Skeletal muscle satellite cell (primary cell): ENCODE results near the gene RPL7L1.

ENCODE experiments used
- H3K27me3 ChIP-seq: 2 replicates; pipeline ENCODE4 v1.7.0; 2013; ENCODE audit warnings: low read length; ENCODE audit not compliant: control insufficient read depth, insufficient read depth
- H3K36me3 ChIP-seq: 2 replicates; pipeline ENCODE4 v1.7.0; 2013; ENCODE audit warnings: mild to moderate bottlenecking, control low read depth, low read length; ENCODE audit not compliant: insufficient read depth
- H3K4me1 ChIP-seq: 2 replicates; pipeline ENCODE4 v1.7.0; 2013; ENCODE audit warnings: low read length; ENCODE audit not compliant: control insufficient read depth, insufficient read depth
- H3K4me2 ChIP-seq: 2 replicates; pipeline ENCODE4 v1.7.0; 2013; ENCODE audit warnings: mild to moderate bottlenecking, low read length
- H3K4me3 ChIP-seq: 2 replicates; pipeline ENCODE4 v1.7.0; 2013; ENCODE audit warnings: low read length
- H3K9ac ChIP-seq: 2 replicates; pipeline ENCODE4 v1.7.0; 2013; ENCODE audit warnings: mild to moderate bottlenecking, low read depth, low read length, moderate library complexity
- H3K9me3 ChIP-seq: replicated peaks from 2 replicates; pipeline ENCODE4 v1.7.0; 2013; ENCODE audit warnings: mild to moderate bottlenecking, control low read depth, low read length

RPL7L1 gene

GRCh38 chr6:42915732-42916131 lies 36.3 kb downstream of the RPL7L1 start, which contains the start of gene PTCRA:
Gene PTCRA, plus strand, starts transcription at chr6:42916053. Its CDS starts 17 bp downstream, at chr6:42916070.
- no peak within 1 kb of the TSS for H3K9ac ChIP-seq
- H3K4me2 ChIP-seq: no peak within 1 kb of the TSS
- H3K4me1 ChIP-seq: peaks cover 12% of the 10 kb centered on the region
- H3K27me3 ChIP-seq: peaks cover 4% of the 10 kb centered on the region
- H3K4me3 ChIP-seq: no peak within 1 kb of the TSS
- no peaks in the 10 kb centered on the region for H3K36me3 ChIP-seq
- H3K9me3 ChIP-seq: no peaks in the 10 kb centered on the region

- Histone ChIP-seq H3K4me3 (no peak overlapping the region), H3K4me2 (no peak overlapping the region), H3K27me3 (peaks cover 4% of the 10 kb centered on the region), H3K9me3 (no peaks in the 10 kb centered on the region), H3K9ac (no peak overlapping the region), H3K4me1 (peaks cover 12% of the 10 kb centered on the region), H3K36me3 (no peaks in the 10 kb centered on the region)
Observed at GRCh38 chr6:42916288-42916687, 36.9 kb downstream of the RPL7L1 start.

- H3K36me3 ChIP-seq: no peaks in the 10 kb centered on the region
- peaks cover 11% of the 10 kb centered on the region for H3K4me1 ChIP-seq
- H3K4me2 ChIP-seq: no peak overlapping the region
- no peak overlapping the region for H3K4me3 ChIP-seq
- no peak overlapping the region for H3K9ac ChIP-seq
- no peaks in the 10 kb centered on the region for H3K9me3 ChIP-seq
- no peaks in the 10 kb centered on the region for H3K27me3 ChIP-seq
Observed at GRCh38 chr6:42921801-42922200, 42.4 kb downstream of the RPL7L1 start.

GRCh38 chr6:42923666-42924065 lies 44.2 kb downstream of the RPL7L1 start:
- Histone ChIP-seq H3K9ac (no peak overlapping the region), H3K4me2 (no peak overlapping the region), H3K27me3 (no peaks in the 10 kb centered on the region), H3K9me3 (no peaks in the 10 kb centered on the region), H3K4me3 (no peak overlapping the region), H3K36me3 (no peaks in the 10 kb centered on the region), H3K4me1 (peaks cover 16% of the 10 kb centered on the region)

GRCh38 chr6:42925248-42925857 lies 45.9 kb downstream of the RPL7L1 start:
- Histone ChIP-seq H3K4me3 (no peak overlapping the region), H3K4me2 (no peak overlapping the region), H3K4me1 (peaks cover 17% of the 10 kb centered on the region), H3K27me3 (no peaks in the 10 kb centered on the region), H3K9me3 (no peaks in the 10 kb centered on the region), H3K36me3 (no peaks in the 10 kb centered on the region), H3K9ac (no peak overlapping the region)

- Histone ChIP-seq H3K9me3 (no peaks in the 10 kb centered on the region), H3K4me2 (peak within 1 kb of the TSS; percentile 98), H3K36me3 (peaks cover 3% of the 10 kb centered on the region), H3K4me3 (peak within 1 kb of the TSS; percentile 92), H3K27me3 (no peaks in the 10 kb centered on the region), H3K4me1 (peaks cover 17% of the 10 kb centered on the region), H3K9ac (peak within 1 kb of the TSS; percentile 85)
Observed at GRCh38 chr6:42928986-42929820, 49.8 kb downstream of the RPL7L1 start, which contains the start of gene CNPY3. Gene CNPY3, plus strand, starts transcription at chr6:42929480. Its CDS starts 91 bp downstream, at chr6:42929571.

GRCh38 chr6:42929821-42930360 lies 50.5 kb downstream of the RPL7L1 start:
- H3K9ac ChIP-seq: peak overlapping the region; percentile 85
- H3K36me3 ChIP-seq: peaks cover 8% of the 10 kb centered on the region
- H3K27me3 ChIP-seq: no peaks in the 10 kb centered on the region
- H3K9me3 ChIP-seq: no peaks in the 10 kb centered on the region
- H3K4me3 ChIP-seq: peak overlapping the region; percentile 92
- peaks cover 17% of the 10 kb centered on the region for H3K4me1 ChIP-seq
- peak overlapping the region; percentile 98 for H3K4me2 ChIP-seq

- H3K4me1 ChIP-seq: peaks cover 17% of the 10 kb centered on the region
- H3K36me3 ChIP-seq: peaks cover 21% of the 10 kb centered on the region
- H3K4me3 ChIP-seq: no peak overlapping the region
- H3K9ac ChIP-seq: no peak overlapping the region
- H3K4me2 ChIP-seq: no peak overlapping the region
- H3K9me3 ChIP-seq: no peaks in the 10 kb centered on the region
- no peaks in the 10 kb centered on the region for H3K27me3 ChIP-seq
Observed at GRCh38 chr6:42932412-42932811, 53.0 kb downstream of the RPL7L1 start.

GRCh38 chr6:42933205-42933604 lies 53.8 kb downstream of the RPL7L1 start:
- H3K36me3 ChIP-seq: peaks cover 28% of the 10 kb centered on the region

GRCh38 chr6:42935322-42935721 lies 55.9 kb downstream of the RPL7L1 start:
- H3K4me1 ChIP-seq: peaks cover 6% of the 10 kb centered on the region
- no peaks in the 10 kb centered on the region for H3K27me3 ChIP-seq
- no peaks in the 10 kb centered on the region for H3K9me3 ChIP-seq
- no peak overlapping the region for H3K4me3 ChIP-seq
- no peak overlapping the region for H3K9ac ChIP-seq
- H3K4me2 ChIP-seq: no peak overlapping the region
- peaks cover 35% of the 10 kb centered on the region for H3K36me3 ChIP-seq

More at GRCh38 chr6:42933205-42933604, 53.8 kb downstream of the RPL7L1 start:
- H3K4me2 ChIP-seq: no peak overlapping the region
- no peaks in the 10 kb centered on the region for H3K9me3 ChIP-seq
- H3K4me3 ChIP-seq: no peak overlapping the region
- no peaks in the 10 kb centered on the region for H3K27me3 ChIP-seq
- H3K4me1 ChIP-seq: peaks cover 17% of the 10 kb centered on the region
- H3K9ac ChIP-seq: no peak overlapping the region

- Histone ChIP-seq H3K9ac (no peak overlapping the region), H3K36me3 (peaks cover 41% of the 10 kb centered on the region), H3K4me3 (no peak overlapping the region), H3K4me2 (no peak overlapping the region), H3K9me3 (no peaks in the 10 kb centered on the region), H3K27me3 (no peaks in the 10 kb centered on the region), H3K4me1 (no peaks in the 10 kb centered on the region)
Observed at GRCh38 chr6:42936398-42936797, 57.0 kb downstream of the RPL7L1 start.
